Fibroblast of lung (primary cell): ENCODE data around the gene LUC7L2. TPM values are rescaled to one million over a fixed set of nuclear protein-coding genes. Genes with fewer than 3 reads are reported as not detected.

Experiments
- DNase-seq, 2 donors: peaks; one replicate each; pipeline versions ENCODE4 v3.0.0 to v3.0.0-alpha.2; 2010; ENCODE audit warnings: low read depth in 2 of 2
- H2AFZ ChIP-seq: 2 replicates; pipeline ENCODE4 v1.5.1; 2012; ENCODE audit warnings: low read length, control low read depth, inconsistent platforms
- H3K27ac ChIP-seq: 2 replicates; pipeline ENCODE4 v1.5.1; 2011; ENCODE audit warnings: low read length, control low read depth; ENCODE audit not compliant: insufficient read depth
- H3K27me3 ChIP-seq: 2 replicates; pipeline ENCODE4 v1.5.1; 2011; ENCODE audit warnings: mild to moderate bottlenecking, low read length; ENCODE audit not compliant: control insufficient read depth, insufficient read depth
- H3K36me3 ChIP-seq: 2 replicates; pipeline ENCODE4 v1.5.1; 2011; ENCODE audit warnings: low read length; ENCODE audit not compliant: control insufficient read depth, insufficient read depth
- H3K4me1 ChIP-seq: 2 replicates; pipeline ENCODE4 v1.5.1; 2011; ENCODE audit warnings: low read length; ENCODE audit not compliant: control insufficient read depth, insufficient read depth; ENCODE audit errors: extremely low read depth
- H3K4me2 ChIP-seq: 2 replicates; pipeline ENCODE4 v1.5.1; 2011; ENCODE audit warnings: low read length, control low read depth; ENCODE audit not compliant: insufficient read depth; ENCODE audit errors: extremely low read depth
- H3K4me3 ChIP-seq, 4 experiments: fragments of 200-600 bp in 1 of 4; sonication (generic) in 1 of 4; replicated peaks in 1 of 4; 2 replicates each; pipeline ENCODE4 v1.5.1; 2011 to 2016; ENCODE audit warnings: low read length in 4 of 4, low read depth in 3 of 4, mild to moderate bottlenecking in 3 of 4, control low read depth in 2 of 4, inconsistent platforms in 1 of 4, mixed read lengths in 1 of 4; ENCODE audit not compliant: insufficient read depth in 1 of 4; ENCODE audit errors: control extremely low read depth in 1 of 4
- H3K79me2 ChIP-seq: 2 replicates; pipeline ENCODE4 v1.5.1; 2012; ENCODE audit warnings: mild to moderate bottlenecking, low read length, inconsistent platforms; ENCODE audit not compliant: control insufficient read depth, insufficient read depth
- H3K9ac ChIP-seq: 2 replicates; pipeline ENCODE4 v1.5.1; 2011; ENCODE audit warnings: mild to moderate bottlenecking, low read length, control low read depth; ENCODE audit not compliant: insufficient read depth
- H3K9me3 ChIP-seq: 2 replicates; pipeline ENCODE4 v1.5.1; 2012; ENCODE audit warnings: low read depth, low read length; ENCODE audit not compliant: control insufficient read depth, insufficient read depth
- H4K20me1 ChIP-seq: 2 replicates; pipeline ENCODE4 v1.5.1; 2011; ENCODE audit warnings: low read length; ENCODE audit not compliant: control insufficient read depth, insufficient read depth; ENCODE audit errors: extremely low read depth
- CTCF ChIP-seq, 2 donors: IDR thresholded peaks in 1 of 2; conservative IDR thresholded peaks in 1 of 2; 1 replicate in 1 of 2; 2 replicates in 1 of 2; pipeline ENCODE4 v1.5.1; 2011 to 2012; ENCODE audit warnings: low read length in 2 of 2, control low read depth in 1 of 2, inconsistent platforms in 1 of 2, low read depth in 1 of 2, mild to moderate bottlenecking in 1 of 2
- EZH2 ChIP-seq: IDR thresholded peaks from 2 replicates; pipeline ENCODE4 v1.5.1; 2012; ENCODE audit warnings: low read length, control low read depth, mild to moderate bottlenecking; ENCODE audit errors: missing control alignments
- polyA plus RNA-seq, 2 donors: library from polyadenylated mRNA; depleted of rRNA in 1 of 2; stranded (reverse) in 1 of 2; unstranded in 1 of 2; fragments of >200 nt; gene quantifications; 2 replicates each; pipeline ENCODE4 v1.2.1, GENCODE V29; 2011 to 2012; ENCODE audit warnings: missing spikeins in 1 of 2
- total RNA-seq: library from RNA; depleted of rRNA; stranded (reverse); fragments of >200 nt; gene quantifications from 2 replicates; pipeline ENCODE4 v1.2.1, GENCODE V29; 2014

The LUC7L2 gene
- total and polyA plus RNA-seq, 2 donors (not counting 1 experiment from before 2014, with no cell fraction given) = 38.5 to 48.7 TPM

DNA sequence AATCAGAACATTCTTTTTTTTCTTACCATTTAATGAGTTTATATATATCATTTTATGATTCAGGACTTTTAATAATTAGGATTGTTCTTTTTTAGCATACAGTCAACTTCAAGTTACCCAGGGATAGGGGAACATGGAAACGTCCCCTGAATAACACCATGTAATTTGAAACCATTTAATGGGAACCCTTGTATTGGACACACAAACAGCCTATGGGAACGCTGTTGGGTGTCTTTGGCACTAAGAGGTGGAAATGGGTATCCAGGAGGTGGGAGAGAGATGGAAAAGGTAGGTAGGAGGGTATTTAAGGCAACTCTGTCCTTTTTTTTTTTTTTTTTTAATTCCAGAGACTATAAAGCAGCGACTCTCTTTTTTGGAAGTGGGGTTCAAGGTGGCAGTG lies 2.6 kb downstream of the LUC7L2 start:
- H3K4me1 ChIP-seq = no peaks in the 10 kb centered on the region
- no peak overlapping the region for H3K27ac ChIP-seq
- peaks cover 71% of the 10 kb centered on the region for H3K79me2 ChIP-seq
- DNase-seq = peak; percentile 16
- H3K4me2 ChIP-seq = no peak overlapping the region
- no peaks in the 10 kb centered on the region for H3K9me3 ChIP-seq
- H2AFZ ChIP-seq = no peak overlapping the region
- no peak for TF ChIP-seq CTCF (conservative IDR thresholded peaks at IDR 0.05 in 1 of 2, IDR thresholded peaks at IDR 0.05 in 1 of 2; ENCODE audit: low read depth in 1 of 2, low read length in 2 of 2)
- TF ChIP-seq EZH2 = no peak
- H3K36me3 ChIP-seq = no peaks in the 10 kb centered on the region
- peak overlapping the region in 2 of 4 experiments; percentile 81 to 85 for H3K4me3 ChIP-seq
- no peaks in the 10 kb centered on the region for H3K27me3 ChIP-seq
- H3K9ac ChIP-seq = no peak overlapping the region
- peaks cover 4% of the 10 kb centered on the region for H4K20me1 ChIP-seq

- H3K4me2 ChIP-seq = no peak overlapping the region
- no peaks in the 10 kb centered on the region for H3K9me3 ChIP-seq
- no peak for DNase-seq
- peaks cover 4% of the 10 kb centered on the region for H4K20me1 ChIP-seq
- no peak overlapping the region for H3K4me3 ChIP-seq
- H2AFZ ChIP-seq = no peak overlapping the region
- H3K4me1 ChIP-seq = no peaks in the 10 kb centered on the region
- H3K27me3 ChIP-seq = no peaks in the 10 kb centered on the region
- H3K36me3 ChIP-seq = no peaks in the 10 kb centered on the region
- TF ChIP-seq CTCF (conservative IDR thresholded peaks at IDR 0.05 in 1 of 2, IDR thresholded peaks at IDR 0.05 in 1 of 2; ENCODE audit: low read depth in 1 of 2, low read length in 2 of 2) (no peak), EZH2 (no peak)
- H3K79me2 ChIP-seq = peaks cover 78% of the 10 kb centered on the region
- no peak overlapping the region for H3K27ac ChIP-seq
- no peak overlapping the region for H3K9ac ChIP-seq
These were observed 3.3 kb downstream of the LUC7L2 start for GRCh38 chr7:139362981-139363380.

DNA sequence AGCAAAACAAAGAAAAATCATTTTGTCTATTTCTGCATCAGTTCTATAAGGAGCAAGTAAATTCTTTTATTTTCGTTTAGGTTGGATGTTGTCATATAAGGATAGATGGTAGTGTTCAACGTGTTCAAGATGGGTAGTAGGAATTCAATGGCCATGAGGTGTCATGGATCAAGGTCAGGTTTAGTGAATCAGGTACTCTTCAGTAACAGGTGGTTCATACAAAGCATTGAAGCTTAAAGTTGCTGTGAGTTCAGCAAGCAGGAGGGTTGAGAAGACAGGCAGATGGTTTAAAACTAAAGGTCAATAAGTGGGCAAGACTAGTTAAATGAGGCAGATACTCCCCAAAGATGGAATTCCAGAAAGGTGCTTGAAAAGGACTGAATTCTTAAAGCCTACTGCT lies 5.6 kb downstream of the LUC7L2 start:
- H3K9me3 ChIP-seq = no peaks in the 10 kb centered on the region
- no peaks in the 10 kb centered on the region for H3K4me1 ChIP-seq
- H3K9ac ChIP-seq = no peak overlapping the region
- peaks cover 97% of the 10 kb centered on the region for H3K79me2 ChIP-seq
- no peak overlapping the region for H2AFZ ChIP-seq
- TF ChIP-seq EZH2 = no peak
- TF ChIP-seq CTCF (conservative IDR thresholded peaks at IDR 0.05 in 1 of 2, IDR thresholded peaks at IDR 0.05 in 1 of 2; ENCODE audit: low read depth in 1 of 2, low read length in 2 of 2) = no peak
- no peak overlapping the region for H3K27ac ChIP-seq
- no peak overlapping the region for H3K4me2 ChIP-seq
- H3K27me3 ChIP-seq = no peaks in the 10 kb centered on the region
- no peak overlapping the region for H3K4me3 ChIP-seq
- no peak for DNase-seq
- H3K36me3 ChIP-seq = no peaks in the 10 kb centered on the region
- H4K20me1 ChIP-seq = peaks cover 4% of the 10 kb centered on the region
